Heart right ventricle (tissue), 16 donors: ENCODE results near the gene SCFD1. TPM values are rescaled to one million over a fixed set of nuclear protein-coding genes. Genes with fewer than 3 reads are reported as not detected.

Experiments
- ATAC-seq, 8 donors: fragments of 200-7000 bp; cut with Tn5 transposase; one replicate each; pipeline ENCODE4 v1.9.1; 2020; ENCODE audit warnings: mild to moderate bottlenecking in 8 of 8, moderate library complexity in 8 of 8, moderate number of reproducible peaks in 1 of 8
- DNase-seq, 2 donors: peaks; one replicate each; pipeline ENCODE4 v3.0.0-alpha.2; 2020
- H3K27ac ChIP-seq, 10 donors: fragments of 200-600 bp; sonication (generic) in 2 of 10; one replicate each; pipeline versions ENCODE4 v1.5.0 to v1.8.0; 2020 to 2022; ENCODE audit warnings: mild to moderate bottlenecking in 3 of 10
- H3K27me3 ChIP-seq, 7 donors: fragments of 200-600 bp; one replicate each; pipeline ENCODE4 v1.8.0; 2021 to 2022; ENCODE audit warnings: mild to moderate bottlenecking in 2 of 7
- H3K36me3 ChIP-seq, 9 donors: fragments of 200-600 bp; sonication (generic) in 1 of 9; one replicate each; pipeline versions ENCODE4 v1.5.0 to v1.8.0; 2020 to 2022; ENCODE audit warnings: mild to moderate bottlenecking in 2 of 9
- H3K4me1 ChIP-seq, 9 donors: fragments of 200-600 bp; sonication (generic) in 1 of 9; one replicate each; pipeline versions ENCODE4 v1.5.0 to v1.8.0; 2020 to 2022; ENCODE audit warnings: mild to moderate bottlenecking in 4 of 9
- H3K4me3 ChIP-seq, 10 donors: fragments of 200-600 bp; sonication (generic) in 2 of 10; one replicate each; pipeline versions ENCODE4 v1.5.0 to v1.8.0; 2020 to 2022; ENCODE audit warnings: mild to moderate bottlenecking in 7 of 10, moderate library complexity in 2 of 10
- H3K9me3 ChIP-seq, 11 donors: fragments of 200-600 bp in 10 of 11; sonication (generic) in 2 of 11; one replicate each; pipeline versions ENCODE4 v1.5.0 to v1.8.0; 2013 to 2022; ENCODE audit warnings: mild to moderate bottlenecking in 2 of 11, control low read depth in 1 of 11, moderate library complexity in 1 of 11
- CTCF ChIP-seq, 9 donors: fragments of 200-600 bp; sonication (generic) in 2 of 9; IDR thresholded peaks; one replicate each; pipeline versions ENCODE4 v1.5.0 to v1.8.0; 2021 to 2022; ENCODE audit warnings: antibody characterized with exemption in 9 of 9, mild to moderate bottlenecking in 5 of 9, moderate library complexity in 1 of 9
- WGBS, 2 donors: extraction: QIAGEN DNeasy Blood & Tissue Kit; methylation state at CpG; one replicate each; pipeline ENCODE4 v1.1.7; 2013; ENCODE audit warnings: inconsistent platforms in 1 of 2; 5-methylcytosine and 5-hydroxymethylcytosine counted together
- intact Hi-C, 10 donors: fragments of 100-400 bp; cut with DNase I; formaldehyde crosslinking; loops; one replicate each; pipeline versions ENCODE4 v1.11.1 to v1.14.2; 2022
- polyA plus RNA-seq, 2 donors: library from polyadenylated mRNA; stranded (reverse); fragments of 200-250 nt; gene quantifications; one replicate each; pipeline ENCODE4 v1.2.3, GENCODE V29; 2013
- total RNA-seq, 10 donors: library from RNA; stranded (reverse); fragmentation: NEBNext Ultra II Directional in 3 of 10; extraction: Animal tissue kit (Norgen Biotek cat#: 25700) in 3 of 10; gene quantifications; one replicate each; pipeline versions ENCODE4 v1.2.1 to v1.2.4, GENCODE V29; 2021 to 2023
- donor health status: Arrhythmogenic right ventricular cardiomyopathy.
- donor health status: ischemic (EF 13 %, LVEDD 7.1; RV severe dilation, severe dysfunction).
- donor health status: healthy with polysubstance abuse.
- donor health status: DM: no; HTN: yes; CAD: no.
- donor health status: DM: no; HTN: no; CAD: no.
- donor health status: ischemic (EF 25% LVEDD 6.9; RV normal size, moderate dysfunction).
- donor health status: ischemic (EF 25% LVEDD 5.7; RV mildly dilated, moderate dysfunction).
- donor health status: healthy.
- donor health status: DM: yes; HTN: yes; CAD: no.
- donor health status: Ischemic cardiomyopathy.
- donor health status: ischemic (EF 35%, LVEDD 5.7; RV mildly dilated, moderate dysfunction).
- donor health status: nonischemic (EF 11% LVEDD 7.7; RV severe dilation, severe dysfunction).
- donor health status: DM: yes; HTN: yes; CAD: no.
- donor health status: PGD.
- donor health status: ischemic (EF 29% LVEDD 5.4; RV normal size, mild dysfunction).
- donor health status: nonischemic (EF 23%, LVEDD 6.1; RV moderate dilation, normal function).

SCFD1 gene
- total and polyA plus RNA-seq, 12 donors: 40.1 to 98.6 (median 47.1) TPM

- 51 to 58% methylated on average over 2 of the region's 2 CpGs for WGBS, 2 donors
- no peak for ATAC-seq
- no peak overlapping the region for H3K4me3 ChIP-seq
- no peak for TF ChIP-seq CTCF (IDR thresholded peaks at IDR 0.05)
- no peaks in the 10 kb centered on the region for H3K36me3 ChIP-seq
- peaks cover 0 to 9% (median 0%) of the 10 kb centered on the region in 11 donors for H3K9me3 ChIP-seq
- H3K27me3 ChIP-seq: no peaks in the 10 kb centered on the region
- intact Hi-C loops: loop anchor here in 1 of 10 donors (10.0 kb wide), 1 partner anchor 102 kb away; no protein-coding TSS in a partner anchor
- H3K4me1 ChIP-seq: no peaks in the 10 kb centered on the region
- no peak overlapping the region for H3K27ac ChIP-seq
- no peak for DNase-seq
Observed at GRCh38 chr14:30756594-30756993, 134.5 kb downstream of the SCFD1 start.

GRCh38 chr14:30757082-30757481, 135.0 kb downstream of the SCFD1 start:
- no peaks in the 10 kb centered on the region for H3K27me3 ChIP-seq
- H3K4me1 ChIP-seq: no peaks in the 10 kb centered on the region
- DNase-seq: no peak
- WGBS, 2 donors: 48 to 58% methylated on average over 3 of the region's 3 CpGs
- ATAC-seq: no peak
- no peak overlapping the region for H3K27ac ChIP-seq
- H3K9me3 ChIP-seq: peaks cover 0 to 14% (median under 1%) of the 10 kb centered on the region in 11 donors
- TF ChIP-seq CTCF (IDR thresholded peaks at IDR 0.05): no peak
- no peak overlapping the region for H3K4me3 ChIP-seq
- intact Hi-C loops: loop anchor here in 1 of 10 donors (10.0 kb wide), 1 partner anchor 102 kb away; no protein-coding TSS in a partner anchor
- H3K36me3 ChIP-seq: no peaks in the 10 kb centered on the region

GRCh38 chr14:30759172-30760125, 137.3 kb downstream of the SCFD1 start:
- Histone ChIP-seq H3K36me3 (no peaks in the 10 kb centered on the region), H3K4me1 (no peaks in the 10 kb centered on the region), H3K27me3 (no peaks in the 10 kb centered on the region), H3K4me3 (no peak overlapping the region), H3K9me3 (peaks cover 0 to 37% (median 19%) of the 10 kb centered on the region in 11 donors), H3K27ac (no peak overlapping the region)
- WGBS, 2 donors: 82 to 83% methylated on average over 7 of the region's 7 CpGs
- ATAC-seq (no peak), DNase-seq (no peak)
- intact Hi-C loops: loop anchor here in 1 of 10 donors (10.0 kb wide), 1 partner anchor 105 kb away; no protein-coding TSS in a partner anchor
- no peak for TF ChIP-seq CTCF (IDR thresholded peaks at IDR 0.05)

- H3K36me3 ChIP-seq: no peaks in the 10 kb centered on the region
- peaks cover 0 to 5% (median 0%) of the 10 kb centered on the region in 7 donors for H3K27me3 ChIP-seq
- 39 to 49% methylated on average over 1 of the region's 1 CpG for WGBS, 2 donors
- peaks cover 0 to 39% (median 19%) of the 10 kb centered on the region in 11 donors for H3K9me3 ChIP-seq
- H3K4me1 ChIP-seq: no peaks in the 10 kb centered on the region
- DNase-seq (no peak), ATAC-seq (no peak)
- no peak overlapping the region for H3K4me3 ChIP-seq
- H3K27ac ChIP-seq: no peak overlapping the region
- no peak for TF ChIP-seq CTCF (IDR thresholded peaks at IDR 0.05)
- intact Hi-C loops: no loop called here
Observed at GRCh38 chr14:30763891-30764290, 141.8 kb downstream of the SCFD1 start.
